Measurements from ENCODE around the gene C2orf69. TPM values are rescaled to one million over a fixed set of nuclear protein-coding genes. Genes with fewer than 3 reads are reported as not detected.

Gene C2orf69
- total and polyA plus RNA-seq, 2 donors from 2014 or later = 4.9 to 11.5 TPM

DNA sequence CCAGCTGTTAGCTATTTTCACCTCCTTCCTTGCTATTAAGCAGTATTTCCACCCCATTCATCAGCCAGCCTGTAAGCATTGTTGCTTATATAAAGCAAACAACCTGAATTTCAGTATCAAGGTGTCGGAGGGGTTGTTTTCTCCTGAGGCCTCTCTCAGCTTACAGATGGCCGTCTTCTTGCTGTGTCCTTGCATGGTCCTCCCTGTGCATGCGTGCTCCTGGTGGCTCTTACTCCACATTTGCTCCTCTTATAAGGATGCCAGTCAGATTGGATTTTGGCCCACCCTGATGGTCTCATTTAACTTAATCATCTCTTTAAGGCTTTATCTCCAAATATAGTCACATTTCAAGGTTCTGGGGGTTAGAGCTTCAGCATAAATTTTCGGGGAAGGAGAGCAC lies 46.9 kb downstream of the C2orf69 start:
- H3K27ac ChIP-seq (ENCODE audit: low read depth in 2 of 2, low read length in 2 of 2) = no peak overlapping the region
- TF ChIP-seq, protein P1, sequence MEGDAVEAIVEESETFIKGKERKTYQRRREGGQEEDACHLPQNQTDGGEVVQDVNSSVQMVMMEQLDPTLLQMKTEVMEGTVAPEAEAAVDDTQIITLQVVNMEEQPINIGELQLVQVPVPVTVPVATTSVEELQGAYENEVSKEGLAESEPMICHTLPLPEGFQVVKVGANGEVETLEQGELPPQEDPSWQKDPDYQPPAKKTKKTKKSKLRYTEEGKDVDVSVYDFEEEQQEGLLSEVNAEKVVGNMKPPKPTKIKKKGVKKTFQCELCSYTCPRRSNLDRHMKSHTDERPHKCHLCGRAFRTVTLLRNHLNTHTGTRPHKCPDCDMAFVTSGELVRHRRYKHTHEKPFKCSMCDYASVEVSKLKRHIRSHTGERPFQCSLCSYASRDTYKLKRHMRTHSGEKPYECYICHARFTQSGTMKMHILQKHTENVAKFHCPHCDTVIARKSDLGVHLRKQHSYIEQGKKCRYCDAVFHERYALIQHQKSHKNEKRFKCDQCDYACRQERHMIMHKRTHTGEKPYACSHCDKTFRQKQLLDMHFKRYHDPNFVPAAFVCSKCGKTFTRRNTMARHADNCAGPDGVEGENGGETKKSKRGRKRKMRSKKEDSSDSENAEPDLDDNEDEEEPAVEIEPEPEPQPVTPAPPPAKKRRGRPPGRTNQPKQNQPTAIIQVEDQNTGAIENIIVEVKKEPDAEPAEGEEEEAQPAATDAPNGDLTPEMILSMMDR (IDR thresholded peaks at IDR 0.05; ENCODE audit: borderline replicate concordance, extremely low read depth, insufficient read depth) = no peak
- no peak overlapping the region for H3K9ac ChIP-seq (ENCODE audit: low read length in 3 of 3)
- no peaks in the 10 kb centered on the region for H3K27me3 ChIP-seq (ENCODE audit: control insufficient read depth, insufficient read depth, low read length)
- H3K4me1 ChIP-seq (ENCODE audit: control insufficient read depth in 2 of 3, insufficient read depth in 2 of 3, low read depth in 1 of 3, low read length in 3 of 3) = peaks cover 0 to 9% (median 0%) of the 10 kb centered on the region in 3 donors
- H3K4me3 ChIP-seq (ENCODE audit: low read length in 3 of 3) = no peak overlapping the region
- FAIRE-seq (no peak), DNase-seq (no peak)
- peaks cover 0 to 27% (median 17%) of the 10 kb centered on the region in 3 donors for H3K36me3 ChIP-seq (ENCODE audit: control insufficient read depth in 2 of 3, insufficient read depth in 3 of 3, low read length in 3 of 3)
- intact Hi-C loops (cut with DNase I) = no loop called here
- no peaks in the 10 kb centered on the region for H3K9me3 ChIP-seq (ENCODE audit: control insufficient read depth in 2 of 3, insufficient read depth in 1 of 3, low read length in 3 of 3)

DNA sequence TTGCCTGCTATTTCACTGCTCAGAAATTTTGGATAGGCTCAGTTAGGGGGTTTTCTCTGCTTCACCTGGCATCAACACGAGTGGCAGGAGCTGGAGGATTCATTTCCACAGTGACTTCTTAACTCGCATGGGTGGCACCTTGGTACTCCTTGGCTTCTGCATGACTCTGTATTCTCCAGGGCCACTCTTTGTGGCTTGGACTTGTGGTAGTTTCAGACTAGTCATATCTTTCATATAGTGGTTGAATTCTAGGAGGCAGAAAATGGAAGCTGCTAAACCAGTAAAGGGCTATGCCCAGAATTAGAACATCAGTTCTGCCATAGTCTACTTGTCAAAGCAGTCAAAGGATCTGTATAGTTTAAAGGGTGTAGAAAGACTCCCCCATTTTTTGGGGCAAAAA lies 51.1 kb downstream of the C2orf69 start:
- Histone ChIP-seq H3K9ac (ENCODE audit: low read length in 3 of 3) (no peak overlapping the region), H3K27me3 (ENCODE audit: control insufficient read depth, insufficient read depth, low read length) (no peaks in the 10 kb centered on the region), H3K27ac (ENCODE audit: low read depth in 2 of 2, low read length in 2 of 2) (no peak overlapping the region), H3K4me1 (ENCODE audit: control insufficient read depth in 2 of 3, insufficient read depth in 2 of 3, low read depth in 1 of 3, low read length in 3 of 3) (no peaks in the 10 kb centered on the region), H3K9me3 (ENCODE audit: control insufficient read depth in 2 of 3, insufficient read depth in 1 of 3, low read length in 3 of 3) (no peaks in the 10 kb centered on the region), H3K36me3 (ENCODE audit: control insufficient read depth in 2 of 3, insufficient read depth in 3 of 3, low read length in 3 of 3) (peaks cover 0 to 36% (median 17%) of the 10 kb centered on the region in 3 donors), H3K4me3 (ENCODE audit: low read length in 3 of 3) (no peak overlapping the region)
- FAIRE-seq = no peak
- intact Hi-C loops (cut with DNase I) = no loop called here
- TF ChIP-seq, protein P1 (IDR thresholded peaks at IDR 0.05; ENCODE audit: borderline replicate concordance, extremely low read depth, insufficient read depth) = no peak
- DNase-seq = no peak

DNA sequence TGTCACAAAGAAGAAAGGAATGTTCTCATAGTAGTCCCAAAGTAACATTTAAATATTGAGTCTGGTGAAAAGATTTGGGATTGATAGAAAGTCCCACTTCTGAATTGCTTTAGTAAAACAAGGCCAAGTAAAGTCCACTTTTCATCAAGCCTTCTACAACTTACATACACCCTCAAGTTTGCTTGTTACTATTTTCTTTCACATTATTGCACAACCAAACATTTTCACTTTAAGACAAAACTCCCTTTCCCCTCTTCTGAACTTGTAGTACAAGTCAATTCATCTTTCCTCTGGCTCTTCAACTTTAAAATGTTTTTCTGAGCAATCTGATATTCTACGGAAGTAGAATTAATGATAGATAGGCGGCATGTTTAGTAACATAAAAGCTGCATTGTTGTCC lies 55.3 kb downstream of the C2orf69 start:
- DNase-seq = no peak
- Histone ChIP-seq H3K4me3 (ENCODE audit: low read length in 3 of 3) (no peak overlapping the region), H3K27me3 (ENCODE audit: control insufficient read depth, insufficient read depth, low read length) (no peaks in the 10 kb centered on the region), H3K36me3 (ENCODE audit: control insufficient read depth in 2 of 3, insufficient read depth in 3 of 3, low read length in 3 of 3) (peaks cover 0 to 18% (median 10%) of the 10 kb centered on the region in 3 donors), H3K9me3 (ENCODE audit: control insufficient read depth in 2 of 3, insufficient read depth in 1 of 3, low read length in 3 of 3) (no peaks in the 10 kb centered on the region), H3K4me1 (ENCODE audit: control insufficient read depth in 2 of 3, insufficient read depth in 2 of 3, low read depth in 1 of 3, low read length in 3 of 3) (no peaks in the 10 kb centered on the region), H3K27ac (ENCODE audit: low read depth in 2 of 2, low read length in 2 of 2) (no peak overlapping the region), H3K9ac (ENCODE audit: low read length in 3 of 3) (no peak overlapping the region)
- no peak for FAIRE-seq
- intact Hi-C loops (cut with DNase I) = no loop called here
- TF ChIP-seq, protein P1 (IDR thresholded peaks at IDR 0.05; ENCODE audit: borderline replicate concordance, extremely low read depth, insufficient read depth) = no peak

DNA sequence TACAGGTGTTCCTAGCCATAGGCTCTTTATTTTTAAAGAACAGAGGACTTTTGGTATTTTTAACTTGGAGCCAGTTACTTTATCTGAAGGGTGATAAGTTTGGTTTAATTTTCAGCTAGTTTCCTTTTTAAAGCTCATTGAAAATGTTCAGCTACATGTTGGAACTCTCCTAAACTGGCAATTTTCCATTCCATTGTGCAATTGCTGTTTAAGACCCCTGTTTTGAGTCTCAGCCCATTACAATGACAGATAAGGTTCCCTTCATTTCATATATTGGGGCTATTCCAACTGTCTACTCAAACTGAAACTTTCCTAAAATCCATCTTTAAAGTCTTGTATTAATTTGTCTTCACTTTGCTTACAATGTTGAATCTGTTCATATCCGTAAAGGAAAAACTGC lies 55.9 kb downstream of the C2orf69 start:
- H3K27ac ChIP-seq (ENCODE audit: low read depth in 2 of 2, low read length in 2 of 2) = no peak overlapping the region
- no peaks in the 10 kb centered on the region for H3K9me3 ChIP-seq (ENCODE audit: control insufficient read depth in 2 of 3, insufficient read depth in 1 of 3, low read length in 3 of 3)
- H3K27me3 ChIP-seq (ENCODE audit: control insufficient read depth, insufficient read depth, low read length) = no peaks in the 10 kb centered on the region
- no peak overlapping the region for H3K9ac ChIP-seq (ENCODE audit: low read length in 3 of 3)
- FAIRE-seq (no peak), DNase-seq (no peak)
- H3K4me3 ChIP-seq (ENCODE audit: low read length in 3 of 3) = no peak overlapping the region
- peaks cover 0 to 17% (median 7%) of the 10 kb centered on the region in 3 donors for H3K36me3 ChIP-seq (ENCODE audit: control insufficient read depth in 2 of 3, insufficient read depth in 3 of 3, low read length in 3 of 3)
- no peaks in the 10 kb centered on the region for H3K4me1 ChIP-seq (ENCODE audit: control insufficient read depth in 2 of 3, insufficient read depth in 2 of 3, low read depth in 1 of 3, low read length in 3 of 3)
- intact Hi-C loops (cut with DNase I) = no loop called here
- TF ChIP-seq, protein P1 (IDR thresholded peaks at IDR 0.05; ENCODE audit: borderline replicate concordance, extremely low read depth, insufficient read depth) = no peak
